OCI-LY7 (cell line): Measurements from ENCODE around the gene TTC34.

ENCODE experiments used
- CTCF ChIP-seq: fragments of 200-600 bp; sonication (generic); conservative IDR thresholded peaks from 2 replicates; pipeline ENCODE4 v1.5.1; 2014; ENCODE audit warnings: mild to moderate bottlenecking, antibody characterized with exemption, low read length, moderate library complexity, mixed read lengths
- EZH2phosphoT487 ChIP-seq: fragments of 200-600 bp; sonication (generic); IDR thresholded peaks from 2 replicates; pipeline ENCODE4 v1.6.1; 2018; ENCODE audit warnings: low read depth, borderline replicate concordance, mild to moderate bottlenecking, mixed run types, antibody characterized with exemption, low read length, moderate library complexity, mixed read lengths

- no peak for TF ChIP-seq CTCF
- no peak for TF ChIP-seq EZH2phosphoT487
Measured at GRCh38 chr1:2590233-2591141, 211.0 kb downstream of the TTC34 start.
